ENCODE results near the gene PLEKHG4. TPM values are rescaled to one million over a fixed set of nuclear protein-coding genes. Genes with fewer than 3 reads are reported as not detected.

PLEKHG4 gene
- total and polyA plus RNA-seq, 9 of the 15 experiments (the other 6 are each of a cell fraction or from before 2014, with no cell fraction given) = 3.7 to 36.8 (median 17.9) TPM

GRCh38 chr16:67260426-67261063 is 18.8 kb upstream of the PLEKHG4 start (continued):
- TF ChIP-seq CC2D1A (IDR thresholded peaks at IDR 0.05) (peak; percentile 80), REST (IDR thresholded peaks at IDR 0.05; ENCODE audit: borderline replicate concordance) (peak; percentile 97), REST (CRISPR knock-in tag; IDR thresholded peaks at IDR 0.05; ENCODE audit: low read depth) (no peak), ZNF318 (IDR thresholded peaks at IDR 0.05; ENCODE audit: borderline replicate concordance in 1 of 2, low read depth in 1 of 2) (no peak), ZNF707 (CRISPR knock-in tag; conservative IDR thresholded peaks at IDR 0.05) (no peak), XRCC5 (IDR thresholded peaks at IDR 0.05; ENCODE audit: low read depth, low read length) (no peak), SRF (CRISPR knock-in tag; IDR thresholded peaks at IDR 0.05) (no peak), MAZ (CRISPR knock-in tag; conservative IDR thresholded peaks at IDR 0.05 in 1 of 2, IDR thresholded peaks at IDR 0.05 in 1 of 2) (peak in 1 of 2 experiments; percentile 61; a peak in 2 of 4 replicates), MAFK (IDR thresholded peaks at IDR 0.05; ENCODE audit: low read length) (no peak), DIDO1 (tag; IDR thresholded peaks at IDR 0.05; ENCODE audit: low read depth) (no peak), ZNF780A (CRISPR knock-in tag; IDR thresholded peaks at IDR 0.05) (no peak), ZNF764 (CRISPR knock-in tag; IDR thresholded peaks at IDR 0.05; ENCODE audit: low read depth) (no peak)
